Small intestine (tissue), 7 donors: ENCODE results near the gene B3GNT3. TPM values are rescaled to one million over a fixed set of nuclear protein-coding genes. Genes with fewer than 3 reads are reported as not detected.
"Not testable (repeated sequence)": the region's sequence is repeated elsewhere in the genome, so short reads cannot be mapped to it uniquely, and the experiment has no call there.

Experiments used
- DNase-seq, 2 donors: peaks; one replicate each; pipeline versions ENCODE4 v3.0.0 to v3.0.0-alpha.2; 2013
- FAIRE-seq: peaks from 2 replicates; lab custom pipeline; 2012; peaks lifted over from hg19 to GRCh38; lab: Jason Lieb, UNC
- H3K27ac ChIP-seq, 3 donors: one replicate each; pipeline ENCODE4 v1.5.1; 2013; ENCODE audit warnings: low read length in 2 of 3, mild to moderate bottlenecking in 2 of 3, control low read depth in 1 of 3, inconsistent platforms in 1 of 3, low read depth in 1 of 3, moderate library complexity in 1 of 3
- H3K27me3 ChIP-seq, 3 donors: one replicate each; pipeline ENCODE4 v1.6.1; 2013; ENCODE audit warnings: low read length in 3 of 3, inconsistent platforms in 1 of 3; ENCODE audit not compliant: control insufficient read depth in 3 of 3, insufficient read depth in 3 of 3
- H3K36me3 ChIP-seq, 3 donors: one replicate each; pipeline ENCODE4 v1.6.1; 2013; ENCODE audit warnings: low read length in 3 of 3, inconsistent platforms in 1 of 3, low read depth in 1 of 3, mild to moderate bottlenecking in 1 of 3, moderate library complexity in 1 of 3; ENCODE audit not compliant: control insufficient read depth in 3 of 3, insufficient read depth in 2 of 3
- H3K4me1 ChIP-seq, 3 donors: one replicate each; pipeline ENCODE4 v1.6.1; 2013; ENCODE audit warnings: low read length in 2 of 3, inconsistent platforms in 1 of 3, low read depth in 1 of 3, mild to moderate bottlenecking in 1 of 3, moderate library complexity in 1 of 3; ENCODE audit not compliant: control insufficient read depth in 3 of 3, insufficient read depth in 2 of 3
- H3K4me3 ChIP-seq, 3 donors: one replicate each; pipeline ENCODE4 v1.5.1; 2013; ENCODE audit warnings: low read length in 3 of 3, control low read depth in 1 of 3, inconsistent platforms in 1 of 3, low read depth in 1 of 3, mild to moderate bottlenecking in 1 of 3, moderate library complexity in 1 of 3
- H3K9me3 ChIP-seq, 2 donors: one replicate each; pipeline ENCODE4 v1.6.1; 2013; ENCODE audit warnings: low read depth in 1 of 2, low read length in 1 of 2; ENCODE audit not compliant: control insufficient read depth in 2 of 2, insufficient read depth in 1 of 2
- WGBS, 3 donors: extraction: QIAGEN DNeasy Blood & Tissue Kit; methylation state at CpG; one replicate each; pipeline ENCODE4 v1.1.7; 2013; 5-methylcytosine and 5-hydroxymethylcytosine counted together
- polyA plus RNA-seq, 4 donors: library from polyadenylated mRNA; stranded (reverse) in 3 of 4; unstranded in 1 of 4; fragments of 200-250 nt in 3 of 4; fragments of 120-200 nt in 1 of 4; gene quantifications; one replicate each; pipeline versions ENCODE4 v1.2.1 to v1.2.3, GENCODE V29; 2013
- donor health status: healthy with polysubstance abuse.
- donor health status: control.
- donor health status: control.
- donor health status: Bipolar disorder and iron deficiency.
- donor health status: healthy.

The B3GNT3 gene
- polyA plus RNA-seq, 4 donors: 32.0 to 86.5 (median 41.2) TPM

- 54 to 63% (median 63%) methylated on average over 27 of the region's 27 CpGs for WGBS, 3 donors
- no peak for DNase-seq
- Histone ChIP-seq H3K4me1 (peaks cover 0 to 11% (median 0%) of the 10 kb centered on the region in 3 donors), H3K36me3 (no peaks in the 10 kb centered on the region), H3K27me3 (no peaks in the 10 kb centered on the region), H3K9me3 (no peaks in the 10 kb centered on the region), H3K27ac (no peak overlapping the region), H3K4me3 (no peak overlapping the region)
- FAIRE-seq: no peak
These were observed 18.7 kb upstream of the B3GNT3 start for GRCh38 chr19:17775991-17776803.

- not testable (repeated sequence) for FAIRE-seq, DNase-seq, H3K36me3 ChIP-seq, H3K4me3 ChIP-seq, H3K27ac ChIP-seq, H3K9me3 ChIP-seq, H3K27me3 ChIP-seq
- 73 to 79% (median 77%) methylated on average over 10 of the region's 10 CpGs for WGBS, 3 donors
- peaks cover 0 to 11% (median 0%) of the 10 kb centered on the region in 3 donors for H3K4me1 ChIP-seq
These were observed 17.1 kb upstream of the B3GNT3 start for GRCh38 chr19:17777840-17778239.

- H3K9me3 ChIP-seq: no peaks in the 10 kb centered on the region
- H3K4me3 ChIP-seq: peak overlapping the region in 1 of 3 donors; percentile 23
- FAIRE-seq: no peak
- DNase-seq: peak; percentile 71 to 75
- peaks cover 0 to 11% (median 0%) of the 10 kb centered on the region in 3 donors for H3K4me1 ChIP-seq
- no peaks in the 10 kb centered on the region for H3K36me3 ChIP-seq
- no peaks in the 10 kb centered on the region for H3K27me3 ChIP-seq
- WGBS, 3 donors: 8 to 32% (median 25%) methylated on average over 28 to 37 of the region's 37 CpGs
- H3K27ac ChIP-seq: no peak overlapping the region
These were observed 16.5 kb upstream of the B3GNT3 start for GRCh38 chr19:17778251-17778967.

- DNase-seq: peak in 1 of 2 donors; percentile 51
- peak overlapping the region in 1 of 3 donors; percentile 23 for H3K4me3 ChIP-seq
- 17 to 29% (median 28%) methylated on average over 24 to 25 of the region's 25 CpGs for WGBS, 3 donors
- no peak for FAIRE-seq
- no peak overlapping the region for H3K27ac ChIP-seq
- peaks cover 0 to 16% (median 0%) of the 10 kb centered on the region in 3 donors for H3K4me1 ChIP-seq
- no peaks in the 10 kb centered on the region for H3K9me3 ChIP-seq
- H3K36me3 ChIP-seq: peaks cover 0 to 2% (median 0%) of the 10 kb centered on the region in 3 donors
- no peaks in the 10 kb centered on the region for H3K27me3 ChIP-seq
These were observed 15.7 kb upstream of the B3GNT3 start for GRCh38 chr19:17778968-17779929.

GRCh38 chr19:17780781-17781180 is 14.2 kb upstream of the B3GNT3 start:
- Histone ChIP-seq H3K4me1 (peaks cover 0 to 16% (median 0%) of the 10 kb centered on the region in 3 donors), H3K4me3 (no peak overlapping the region), H3K36me3 (peaks cover 0 to 6% (median 0%) of the 10 kb centered on the region in 3 donors), H3K27me3 (no peaks in the 10 kb centered on the region), H3K9me3 (no peaks in the 10 kb centered on the region), H3K27ac (no peak overlapping the region)
- 92 to 94% (median 93%) methylated on average over 2 of the region's 2 CpGs for WGBS, 3 donors
- no peak for DNase-seq
- no peak for FAIRE-seq

GRCh38 chr19:17783721-17784120 is 11.2 kb upstream of the B3GNT3 start:
- not testable (repeated sequence) for H3K27me3 ChIP-seq, H3K9me3 ChIP-seq, FAIRE-seq, H3K27ac ChIP-seq, H3K4me3 ChIP-seq, H3K36me3 ChIP-seq, DNase-seq
- 54 to 78% (median 62%) methylated on average over 5 of the region's 5 CpGs for WGBS, 3 donors
- H3K4me1 ChIP-seq: peaks cover 0 to 11% (median 0%) of the 10 kb centered on the region in 3 donors

GRCh38 chr19:17784201-17785008 is 10.5 kb upstream of the B3GNT3 start:
- H3K27ac ChIP-seq: no peak overlapping the region
- no peak for FAIRE-seq
- no peak overlapping the region for H3K4me3 ChIP-seq
- WGBS, 3 donors: 25 to 50% (median 44%) methylated on average over 31 to 32 of the region's 32 CpGs
- H3K9me3 ChIP-seq: no peaks in the 10 kb centered on the region
- peak; percentile 77 to 80 for DNase-seq
- no peaks in the 10 kb centered on the region for H3K27me3 ChIP-seq
- H3K36me3 ChIP-seq: peaks cover 0 to 8% (median 0%) of the 10 kb centered on the region in 3 donors
- H3K4me1 ChIP-seq: peaks cover 0 to 4% (median 0%) of the 10 kb centered on the region in 3 donors
